ENCODE measurements around the gene LONP2.
"Not testable (repeated sequence)": the region's sequence is repeated elsewhere in the genome, so short reads cannot be mapped to it uniquely, and the experiment has no call there.

Gene LONP2

DNA sequence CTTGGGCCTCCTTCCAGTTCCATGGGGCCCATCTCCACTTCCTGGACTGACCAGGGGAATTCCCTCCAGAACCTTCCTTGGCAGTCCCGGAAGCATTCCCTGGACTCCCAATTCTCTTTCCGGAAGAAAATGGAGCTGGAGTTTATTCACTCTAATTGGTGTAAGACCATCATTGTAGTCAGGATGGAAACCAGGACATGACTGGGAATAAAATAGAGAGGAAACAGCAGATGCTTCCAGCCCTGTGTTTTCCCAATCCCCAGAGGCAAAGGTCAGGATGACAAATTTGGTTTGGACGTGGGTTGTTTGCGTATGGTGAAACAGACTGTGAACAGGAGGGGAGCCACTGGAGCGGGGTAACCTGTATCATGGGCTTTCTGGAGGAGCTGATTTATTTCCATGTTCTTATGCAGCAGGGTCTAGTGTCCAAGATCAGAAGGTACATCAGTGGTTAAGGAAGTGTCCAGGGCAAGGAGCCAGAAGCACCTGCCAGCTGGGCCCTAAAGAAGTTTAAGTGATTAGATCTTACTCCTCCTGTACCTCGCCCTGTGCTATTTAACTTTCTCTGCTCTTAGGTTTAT lies 8.5 kb upstream of the LONP2 start:
- no peak for DNase-seq

DNA sequence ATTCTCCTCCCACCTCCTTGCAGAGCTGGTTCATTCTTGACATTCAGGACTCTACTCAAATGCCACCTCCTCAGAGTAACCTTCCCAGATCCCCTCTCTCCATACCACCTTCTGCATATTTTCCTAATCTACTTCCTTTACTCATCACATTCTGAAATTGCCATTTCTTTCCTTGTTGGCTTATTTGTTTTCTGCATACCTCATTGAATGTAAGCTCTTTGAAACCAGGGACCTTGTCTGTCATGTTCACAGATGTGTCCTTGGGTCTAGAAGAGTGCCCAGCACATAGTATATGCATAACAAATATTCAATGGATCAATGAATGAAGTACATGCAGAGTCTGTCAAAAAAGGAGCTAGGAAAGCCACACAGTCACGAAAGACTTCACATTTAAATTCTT lies 7.8 kb upstream of the LONP2 start:
- DNase-seq: no peak

DNA sequence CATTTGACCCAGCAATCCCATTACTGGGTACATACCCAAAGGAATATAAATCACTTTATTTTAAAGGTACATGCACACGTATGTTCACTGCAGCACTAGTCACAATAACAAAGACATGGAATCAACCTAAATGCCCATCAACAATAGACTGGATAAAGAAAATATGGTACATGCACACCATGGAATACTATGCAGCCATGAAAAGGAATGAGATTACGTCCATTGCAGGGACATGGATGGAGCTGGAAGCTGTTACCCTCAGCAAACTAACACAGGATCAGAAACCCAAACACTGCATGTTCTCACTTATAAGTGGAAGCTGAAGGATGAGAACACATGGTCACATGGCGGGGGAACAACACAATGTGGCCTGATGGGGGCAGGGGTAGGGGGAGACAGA lies 4.0 kb upstream of the LONP2 start:
- not testable (repeated sequence) for DNase-seq

DNA sequence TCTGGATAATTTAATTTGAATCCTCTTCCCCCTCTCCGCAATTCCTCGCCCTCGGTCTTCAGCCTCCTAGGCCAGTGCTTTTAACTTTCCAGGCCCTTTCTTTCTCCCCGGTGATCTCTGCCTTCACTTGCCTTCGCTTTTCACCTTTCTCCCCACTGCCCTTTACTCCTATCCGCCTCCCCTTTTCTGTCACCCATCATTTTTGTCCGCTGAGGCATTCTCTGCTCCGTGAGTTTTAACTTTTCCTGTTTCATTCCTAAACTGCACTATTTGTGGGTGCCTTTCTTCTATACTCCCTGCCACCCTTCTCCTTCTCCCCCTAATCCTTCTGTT lies 729 bp downstream of the LONP2 start:
- no peak for DNase-seq

DNA sequence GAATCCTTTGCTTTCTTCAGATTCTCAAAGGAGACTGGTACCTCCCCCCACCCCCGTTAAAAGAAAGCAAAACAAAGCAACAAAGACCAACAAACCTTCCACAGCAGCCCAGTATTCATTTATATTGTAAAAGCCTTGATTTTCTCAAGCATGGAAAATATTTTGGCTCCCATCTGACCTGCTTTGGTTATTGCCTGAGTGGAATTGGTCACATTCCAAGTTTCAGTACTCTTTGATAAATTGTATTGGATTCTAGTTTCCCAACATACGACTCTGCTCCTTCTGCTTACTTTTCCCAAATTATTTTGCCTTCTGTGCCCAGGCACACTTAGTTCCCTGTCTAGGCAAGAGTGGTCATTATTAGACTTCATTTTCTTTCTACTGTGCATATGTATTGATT lies 2.0 kb downstream of the LONP2 start:
- no peak for DNase-seq

DNA sequence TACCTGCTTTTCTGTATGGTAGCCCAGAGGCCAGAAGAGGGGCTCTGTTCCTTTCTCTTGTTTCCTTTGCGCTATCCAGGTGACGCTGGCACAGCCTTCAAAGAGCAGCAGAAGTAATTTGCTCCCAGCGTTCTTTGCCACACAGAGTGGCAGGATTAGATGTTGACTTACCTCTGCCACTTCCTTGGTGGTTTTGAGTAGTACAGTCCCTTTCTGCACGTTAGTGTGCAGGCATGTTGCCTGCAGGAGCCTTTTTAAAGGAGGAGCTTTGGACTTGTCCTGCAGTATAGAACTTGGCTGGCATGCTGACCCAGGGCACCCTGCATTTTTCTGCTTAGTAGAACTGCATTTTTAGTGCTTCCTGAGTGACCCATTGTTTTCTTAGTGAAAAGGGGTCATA lies 3.2 kb downstream of the LONP2 start, which contains the start of gene ABCC11:
TSS of gene ABCC11 (minus strand) at position 229 of the 400 bp plus-strand sequence. CDS start 15,618 bp downstream, outside the sequence.
- no peak for DNase-seq

DNA sequence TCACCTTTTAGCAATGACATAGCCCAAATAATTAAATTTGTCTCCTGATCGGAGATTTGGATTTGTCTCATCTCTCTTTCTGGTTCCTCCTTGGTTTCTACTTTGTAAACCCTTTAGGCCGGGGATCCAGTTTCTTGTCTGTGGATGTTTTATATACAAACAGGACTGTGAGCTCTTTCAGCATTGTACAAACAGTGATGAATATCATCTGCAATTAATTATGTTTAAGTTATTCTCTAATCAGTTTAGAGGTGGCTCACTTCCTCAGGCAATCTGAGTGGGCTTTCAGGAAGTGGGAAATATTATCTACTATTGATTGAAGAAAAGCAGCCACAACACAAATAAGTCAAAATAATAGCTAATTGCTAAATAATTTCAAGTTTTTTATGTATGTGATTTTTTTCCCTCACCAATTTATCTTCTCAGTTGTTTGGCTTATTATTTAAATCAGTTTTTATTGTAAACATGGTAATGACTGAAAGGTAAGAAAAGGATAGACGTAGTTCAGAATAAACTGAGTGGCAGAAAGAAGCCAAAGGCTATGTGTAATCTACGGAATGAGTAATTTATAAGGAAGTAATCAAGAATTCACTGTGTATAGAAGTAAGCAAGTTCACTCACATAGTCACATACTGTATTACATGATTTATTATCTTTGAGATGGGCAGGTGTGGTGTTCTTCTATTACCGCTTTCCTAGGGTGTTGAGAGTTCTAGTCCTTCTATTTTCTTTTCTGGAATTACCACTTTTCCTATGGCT lies 6.6 kb downstream of the LONP2 start:
- DNase-seq: no peak

DNA sequence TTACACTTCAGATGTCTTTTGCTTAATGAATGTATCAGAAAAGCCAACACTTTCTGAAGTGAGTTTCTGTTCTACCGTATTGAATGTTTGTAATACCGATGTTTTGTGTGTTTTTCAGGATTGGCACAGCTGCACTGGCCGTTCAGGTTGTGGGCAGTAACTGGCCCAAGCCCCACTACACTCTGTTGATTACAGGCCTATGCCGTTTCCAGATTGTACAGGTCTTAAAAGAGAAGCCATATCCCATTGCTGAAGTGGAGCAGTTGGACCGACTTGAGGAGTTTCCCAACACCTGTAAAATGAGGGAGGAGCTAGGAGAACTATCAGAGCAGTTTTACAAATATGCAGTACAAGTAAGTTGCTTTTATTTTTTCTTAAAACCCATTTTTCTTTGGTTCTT lies 7.9 kb downstream of the LONP2 start:
- no peak for DNase-seq

DNA sequence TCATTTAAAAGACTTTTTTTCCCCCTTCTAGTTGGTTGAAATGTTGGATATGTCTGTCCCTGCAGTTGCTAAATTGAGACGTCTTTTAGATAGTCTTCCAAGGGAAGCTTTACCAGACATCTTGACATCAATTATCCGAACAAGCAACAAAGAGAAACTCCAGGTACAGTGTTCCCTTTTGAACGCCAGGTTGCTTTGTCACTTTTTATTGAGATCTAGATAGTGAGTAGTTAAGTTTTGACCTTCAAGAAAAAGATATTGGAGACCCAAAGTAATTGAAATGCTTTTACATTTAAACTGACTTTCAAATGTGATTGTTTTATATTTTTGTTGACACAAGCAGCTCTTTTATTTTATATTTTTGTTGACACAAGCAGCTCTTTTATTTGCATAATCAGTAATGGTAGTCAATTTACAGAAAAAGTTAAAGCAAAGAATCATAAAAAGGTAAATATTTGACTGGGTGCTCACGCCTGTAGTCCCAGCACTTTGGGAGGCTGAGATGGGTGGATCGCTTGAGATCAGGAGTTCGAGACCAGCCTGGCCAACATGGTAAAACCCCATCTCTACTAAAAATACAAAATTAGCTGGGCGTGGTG lies 12.6 kb downstream of the LONP2 start:
- DNase-seq: no peak

DNA sequence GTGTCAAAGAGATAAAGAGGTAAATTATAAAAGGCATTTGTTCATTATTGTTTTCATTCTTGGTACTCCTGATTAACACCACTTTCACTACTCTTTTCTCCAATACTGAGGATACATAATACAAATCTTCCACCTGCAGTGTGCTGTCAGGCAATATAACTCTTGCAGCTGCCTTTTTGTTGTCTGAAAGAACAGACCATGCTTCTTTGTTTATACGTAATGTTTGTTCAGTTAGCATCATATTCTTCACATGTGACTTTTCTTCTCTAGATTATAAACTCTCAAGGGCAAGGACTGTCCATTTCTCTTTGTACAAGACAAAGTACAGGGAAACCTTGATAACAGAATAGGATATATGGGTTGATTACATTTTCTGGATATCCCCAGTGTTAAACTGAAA lies 17.5 kb downstream of the LONP2 start:
- DNase-seq: no peak

DNA sequence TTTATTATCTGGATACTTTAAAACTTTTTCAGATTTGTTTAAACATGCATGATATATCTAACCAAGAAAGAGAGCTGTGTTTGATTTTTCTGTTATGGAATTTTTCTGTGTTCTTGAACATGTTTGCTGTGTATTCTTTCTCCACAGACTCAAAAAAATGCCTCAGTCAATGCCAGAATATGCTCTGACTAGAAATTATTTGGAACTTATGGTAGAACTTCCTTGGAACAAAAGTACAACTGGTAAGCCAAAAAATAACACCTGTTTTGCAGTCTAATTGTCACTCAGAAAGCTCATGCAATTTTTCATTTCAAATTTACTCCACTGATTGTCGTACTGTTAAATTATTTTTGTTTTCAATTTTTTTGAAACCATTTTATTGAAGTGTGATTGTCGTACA lies 18.5 kb downstream of the LONP2 start:
- DNase-seq: no peak

DNA sequence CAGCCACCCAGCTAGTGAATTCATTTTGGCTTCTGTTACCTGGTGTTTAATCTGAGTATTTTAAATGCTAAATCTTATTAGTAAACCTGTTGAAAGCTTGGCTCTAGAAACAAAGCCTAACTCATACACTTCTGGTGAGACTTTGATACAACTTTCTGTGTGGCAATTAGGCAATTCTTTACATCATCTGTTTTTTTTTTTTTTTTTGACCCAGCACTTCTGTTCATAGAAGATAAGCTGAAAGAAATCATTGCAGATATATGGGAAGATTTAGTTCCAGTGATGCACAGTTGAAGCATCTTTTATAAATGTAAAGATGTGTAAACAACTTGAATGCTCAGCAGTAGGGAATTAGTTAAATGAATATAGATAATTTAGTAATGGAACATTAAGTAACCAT lies 24.9 kb downstream of the LONP2 start:
- no peak for DNase-seq

DNA sequence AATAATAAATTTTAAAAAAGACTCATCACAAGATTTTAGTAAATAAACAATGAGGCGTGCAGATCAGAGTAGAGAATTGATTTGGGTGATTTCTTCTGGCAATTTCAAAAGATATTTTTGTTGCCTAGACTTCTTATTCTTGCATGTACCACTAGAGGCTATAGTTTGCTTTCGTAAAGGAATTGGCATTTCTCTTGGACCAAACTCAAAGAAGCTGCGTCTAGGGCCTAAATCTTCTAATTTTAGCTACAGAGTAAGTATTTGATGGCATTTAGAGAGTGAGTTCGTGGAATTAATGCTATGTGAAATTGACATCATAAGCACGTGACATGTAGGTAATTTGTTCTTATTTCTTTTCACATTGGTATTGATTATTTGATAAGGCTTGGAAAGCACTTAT lies 27.6 kb downstream of the LONP2 start:
- no peak for DNase-seq

DNA sequence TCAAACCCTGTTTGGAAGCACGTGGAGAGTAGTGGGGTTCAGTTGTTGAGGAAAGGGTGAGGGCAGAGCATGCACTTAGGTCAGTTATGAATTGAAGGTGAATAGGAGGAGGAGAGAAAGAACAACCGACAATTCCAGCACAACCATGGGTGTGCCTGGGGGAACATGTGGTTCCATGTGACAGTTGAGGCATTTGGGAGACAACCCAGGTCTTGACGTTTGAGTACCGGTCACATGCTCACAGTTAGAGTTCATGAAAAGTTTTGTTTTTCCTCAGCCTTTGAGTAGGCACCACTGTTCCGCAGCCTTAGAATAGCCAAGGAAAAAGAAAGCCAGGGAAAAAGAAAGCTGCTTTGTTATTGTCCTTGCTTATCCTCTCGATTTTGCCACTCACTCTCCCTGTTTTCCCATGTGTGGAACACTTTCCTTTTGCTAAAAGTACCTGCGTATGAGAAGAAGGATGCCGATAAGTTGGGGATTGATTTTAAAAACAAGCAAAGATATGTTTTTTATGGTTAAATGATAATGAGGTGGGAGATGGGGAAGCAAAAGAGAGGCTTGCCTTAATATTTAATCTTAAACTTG lies 28.8 kb downstream of the LONP2 start:
- no peak for DNase-seq

DNA sequence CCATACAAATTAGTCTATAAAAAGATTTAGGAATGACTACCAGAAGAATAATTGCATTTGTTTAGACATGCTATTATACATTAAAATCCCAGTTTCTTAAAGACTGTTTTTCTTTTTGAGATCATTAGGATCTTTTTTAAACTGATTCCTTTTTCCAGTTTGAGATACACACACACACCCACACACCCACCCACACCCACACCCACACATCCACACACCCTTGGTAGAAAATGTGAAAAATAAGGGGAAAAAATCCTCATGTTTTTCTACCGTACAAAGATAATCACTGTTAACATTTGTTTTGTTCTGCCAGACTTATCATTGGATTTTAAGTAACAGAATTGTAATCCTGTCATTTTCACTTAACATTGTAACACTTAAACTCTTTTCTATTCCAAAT lies 30.4 kb downstream of the LONP2 start:
- DNase-seq: no peak

DNA sequence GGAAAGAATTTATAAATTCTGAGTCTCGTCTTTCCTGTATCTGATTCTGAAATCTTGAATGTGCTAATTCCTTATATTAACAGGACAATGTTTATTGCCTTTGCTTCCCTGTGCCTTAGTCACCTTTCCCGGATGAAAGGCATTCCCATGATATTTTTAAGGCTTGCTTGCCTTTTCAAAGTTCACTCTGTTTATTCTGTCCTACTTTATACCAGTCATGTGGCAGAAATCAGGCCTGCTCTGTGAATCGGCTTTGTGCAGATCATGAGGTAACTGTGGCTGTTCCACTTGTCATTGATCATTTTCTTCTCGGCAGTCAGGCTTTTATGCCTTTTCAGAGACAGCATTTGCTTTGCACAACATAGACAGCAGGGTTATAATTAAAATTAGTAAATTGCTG lies 32.0 kb downstream of the LONP2 start:
- DNase-seq: no peak

DNA sequence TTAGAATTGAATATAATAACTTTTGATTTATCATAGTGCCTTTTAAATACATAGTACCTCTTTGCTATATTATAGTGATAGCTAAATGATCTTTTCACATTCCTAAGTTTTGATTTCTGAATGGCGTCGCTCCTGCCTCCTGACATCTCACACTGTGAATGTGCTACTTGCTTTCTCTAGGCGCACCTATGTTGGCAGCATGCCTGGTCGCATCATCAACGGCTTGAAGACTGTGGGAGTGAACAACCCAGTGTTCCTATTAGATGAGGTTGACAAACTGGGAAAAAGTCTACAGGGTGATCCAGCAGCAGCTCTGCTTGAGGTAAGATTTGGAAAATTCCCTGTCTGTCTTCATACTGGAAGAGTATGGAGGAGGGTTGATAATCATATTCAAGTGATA lies 33.1 kb downstream of the LONP2 start:
- no peak for DNase-seq

DNA sequence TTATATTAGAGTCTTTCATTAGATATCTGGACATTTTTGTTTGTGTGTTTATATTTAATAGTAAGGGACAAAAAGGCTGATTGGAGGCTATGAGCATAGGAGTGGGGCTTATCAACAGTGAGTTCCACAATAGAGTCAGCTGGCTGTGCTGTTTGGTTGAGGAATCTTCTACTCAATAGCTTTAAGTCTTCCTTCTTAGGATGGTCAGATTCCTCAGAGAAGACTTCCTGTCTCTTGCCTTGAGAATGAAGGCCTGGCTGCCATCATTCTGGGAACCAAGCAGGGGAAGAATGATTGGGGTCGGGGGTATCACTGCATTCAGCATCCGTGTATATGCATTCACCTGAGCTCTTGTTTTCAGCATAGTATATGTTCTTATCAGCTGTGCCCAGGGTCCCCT lies 35.1 kb downstream of the LONP2 start:
- DNase-seq: no peak

DNA sequence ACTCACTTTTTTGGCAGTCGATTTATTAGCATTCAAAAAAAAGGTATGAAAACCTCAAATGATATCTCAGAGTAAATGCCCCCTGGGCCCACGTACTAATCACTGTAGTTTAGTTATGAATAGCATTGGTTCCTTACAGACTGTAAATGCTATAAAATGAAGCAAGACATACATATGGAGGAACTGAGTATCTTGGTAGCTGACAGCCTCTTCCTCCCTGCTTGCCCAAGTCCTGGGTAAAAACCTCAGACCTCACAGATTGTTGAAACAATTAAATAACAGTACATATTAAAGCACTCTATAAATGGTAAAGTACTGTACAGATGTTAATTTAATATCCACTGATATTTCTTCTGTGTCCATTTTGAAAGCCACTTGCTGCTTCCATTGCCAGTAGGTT lies 36.4 kb downstream of the LONP2 start:
- no peak for DNase-seq

DNA sequence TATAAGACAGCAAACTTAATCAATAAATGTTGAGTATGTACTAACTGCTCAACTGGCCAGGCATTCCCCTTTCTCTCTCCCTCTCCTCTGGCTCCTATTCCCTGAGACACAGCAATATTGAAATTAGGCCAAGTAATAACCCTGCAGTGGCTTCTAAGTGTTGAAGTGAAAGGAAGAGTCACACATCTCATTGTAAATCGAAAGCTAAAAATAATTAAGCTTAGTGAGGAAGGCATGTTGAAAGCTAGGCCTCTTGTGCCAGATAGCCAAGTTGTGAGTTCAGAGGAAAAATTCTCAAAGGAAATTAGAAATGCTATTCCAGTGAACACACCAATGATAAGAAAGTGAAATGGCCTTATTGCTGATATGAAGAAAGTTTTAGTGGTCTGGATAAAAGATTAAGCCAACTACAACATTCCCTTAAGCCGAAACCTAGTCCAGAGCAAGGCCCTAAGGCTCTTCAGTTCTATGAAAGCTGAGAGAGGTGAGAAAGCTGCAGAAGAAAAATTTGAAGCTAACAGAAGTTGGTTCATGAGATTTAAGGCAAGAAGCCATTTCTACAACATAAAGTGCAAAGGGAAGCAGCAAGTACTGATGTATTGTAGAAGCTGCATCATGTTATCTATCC lies 38.6 kb downstream of the LONP2 start:
- DNase-seq: no peak

DNA sequence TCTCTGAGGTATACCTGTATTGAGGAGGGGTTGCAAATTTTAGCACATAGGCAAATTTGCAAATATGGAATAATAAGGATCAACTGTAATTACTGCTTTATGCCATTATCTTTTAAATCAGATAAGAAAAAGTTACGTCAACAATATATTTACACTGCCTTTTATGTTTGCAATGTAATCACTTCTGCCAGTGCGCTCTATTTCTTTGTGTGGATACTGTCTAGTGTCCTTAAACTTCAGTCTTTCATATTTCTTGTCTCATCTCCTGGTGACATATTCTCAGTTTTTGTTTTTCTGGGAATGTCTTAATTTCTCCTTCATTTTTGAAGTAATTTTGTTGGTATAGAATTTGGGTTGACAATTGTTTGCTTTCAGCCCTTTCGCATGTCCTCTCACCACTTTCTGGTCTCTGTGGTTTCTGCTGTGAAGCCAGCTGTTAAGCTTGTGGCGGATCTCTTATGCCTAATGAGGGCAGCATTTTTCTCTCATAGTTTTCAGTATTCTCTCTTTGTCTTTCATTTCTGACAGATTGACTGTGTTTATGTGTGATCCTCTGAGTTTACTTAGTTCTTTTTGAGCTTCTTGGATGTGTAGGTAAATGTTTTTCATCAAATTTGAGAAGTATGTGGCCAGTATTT lies 40.8 kb downstream of the LONP2 start:
- DNase-seq: no peak

DNA sequence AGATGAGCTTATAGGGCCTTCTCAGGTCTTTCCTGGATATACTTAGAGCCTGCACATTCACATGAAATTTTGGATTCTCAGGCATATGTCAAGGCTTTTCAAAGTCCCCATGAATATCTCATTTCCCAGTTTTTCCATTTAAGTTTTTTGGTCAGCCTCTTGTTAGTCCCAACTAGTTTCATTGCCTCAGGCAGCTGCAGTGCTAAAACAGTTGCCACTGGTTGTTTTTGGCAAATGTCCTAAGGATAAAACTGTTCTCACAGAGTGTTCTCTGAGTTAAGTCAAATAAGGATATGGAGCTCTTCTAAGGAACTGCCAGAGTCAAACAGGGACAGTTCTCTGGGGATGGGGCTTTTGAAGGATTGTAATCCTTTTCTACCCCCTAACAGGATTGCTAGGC lies 43.1 kb downstream of the LONP2 start:
- DNase-seq: no peak

DNA sequence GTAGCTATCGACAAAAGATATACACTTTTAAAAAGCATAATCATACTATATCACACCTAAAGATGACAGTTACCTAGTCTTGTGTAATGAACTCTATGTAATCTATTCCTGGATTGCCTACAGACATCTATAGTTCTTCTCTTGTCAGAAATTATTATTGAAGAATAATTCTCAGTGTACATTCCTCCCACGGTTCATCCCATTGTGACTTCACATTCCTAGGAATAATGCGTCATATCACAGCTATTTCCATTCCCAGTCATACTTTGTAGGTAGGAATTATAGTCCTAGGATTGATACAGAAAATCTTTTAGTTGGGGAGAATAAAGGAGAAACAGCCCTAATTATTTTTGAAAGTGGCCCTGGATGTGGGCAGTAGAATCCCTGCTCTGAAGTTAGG lies 47.2 kb downstream of the LONP2 start:
- no peak for DNase-seq
